ENCODE results near the gene C9orf57.
"Not testable (repeated sequence)": the region's sequence is repeated elsewhere in the genome, so short reads cannot be mapped to it uniquely, and the experiment has no call there.

The C9orf57 gene
- long read RNA-seq, result 0 reads

GRCh38 chr9:72060513-72060912, at the start of gene C9orf57:
C9orf57 (minus strand) TSS chr9:72060613; CDS start chr9:72059331, 1,282 bp downstream.
- Histone ChIP-seq H3K27ac (replicated peaks) (no peak within 1 kb of the TSS), H3K4me3 (replicated peaks; ENCODE audit: insufficient read depth, low read length) (no peak within 1 kb of the TSS), H3K27me3 (ENCODE audit: insufficient read depth, poor library complexity, severe bottlenecking) (no peaks in the 10 kb centered on the region)
- TF ChIP-seq GABPA (IDR thresholded peaks at IDR 0.05; ENCODE audit: low read depth) (no peak), REST (IDR thresholded peaks at IDR 0.05; ENCODE audit: insufficient replicate concordance, low read depth) (no peak), CTCF (IDR thresholded peaks at IDR 0.05; ENCODE audit: insufficient read depth, low read length) (no peak), SPI1 (IDR thresholded peaks at IDR 0.05; ENCODE audit: borderline replicate concordance, low read depth) (no peak), POLR2AphosphoS5 (IDR thresholded peaks at IDR 0.05; ENCODE audit: low read depth) (no peak)
- DNase-seq (ENCODE audit: low read depth in 1 of 2, low spot score in 1 of 2), result no peak

GRCh38 chr9:72102520-72102919, 42.1 kb upstream of the C9orf57 start:
- no peak overlapping the region for H3K4me3 ChIP-seq (replicated peaks; ENCODE audit: insufficient read depth, low read length)
- no peaks in the 10 kb centered on the region for H3K27me3 ChIP-seq (ENCODE audit: insufficient read depth, poor library complexity, severe bottlenecking)
- DNase-seq (ENCODE audit: low read depth in 1 of 2, low spot score in 1 of 2), result no peak
- no peak overlapping the region for H3K27ac ChIP-seq (replicated peaks)
- no peak for TF ChIP-seq REST (IDR thresholded peaks at IDR 0.05; ENCODE audit: insufficient replicate concordance, low read depth)
- TF ChIP-seq CTCF (IDR thresholded peaks at IDR 0.05; ENCODE audit: insufficient read depth, low read length), result no peak
- TF ChIP-seq SPI1 (IDR thresholded peaks at IDR 0.05; ENCODE audit: borderline replicate concordance, low read depth), result no peak
- no peak for TF ChIP-seq GABPA (IDR thresholded peaks at IDR 0.05; ENCODE audit: low read depth)

- not testable (repeated sequence) for DNase-seq (ENCODE audit: low read depth in 1 of 2, low spot score in 1 of 2); H3K27me3 ChIP-seq (ENCODE audit: insufficient read depth, poor library complexity, severe bottlenecking); H3K4me3 ChIP-seq (replicated peaks; ENCODE audit: insufficient read depth, low read length); H3K27ac ChIP-seq (replicated peaks)
These were observed 35.1 kb upstream of the C9orf57 start for GRCh38 chr9:72095520-72095919.

- no peak overlapping the region for H3K27ac ChIP-seq (replicated peaks)
- H3K4me3 ChIP-seq (replicated peaks; ENCODE audit: insufficient read depth, low read length), result no peak overlapping the region
- TF ChIP-seq REST (IDR thresholded peaks at IDR 0.05; ENCODE audit: insufficient replicate concordance, low read depth), result no peak
- TF ChIP-seq CTCF (IDR thresholded peaks at IDR 0.05; ENCODE audit: insufficient read depth, low read length), result no peak
- TF ChIP-seq GABPA (IDR thresholded peaks at IDR 0.05; ENCODE audit: low read depth), result no peak
- TF ChIP-seq SPI1 (IDR thresholded peaks at IDR 0.05; ENCODE audit: borderline replicate concordance, low read depth), result no peak
- TF ChIP-seq POLR2AphosphoS5 (IDR thresholded peaks at IDR 0.05; ENCODE audit: low read depth), result no peak
- DNase-seq (ENCODE audit: low read depth in 1 of 2, low spot score in 1 of 2), result no peak
- H3K27me3 ChIP-seq (ENCODE audit: insufficient read depth, poor library complexity, severe bottlenecking), result no peaks in the 10 kb centered on the region
These were observed 32.4 kb upstream of the C9orf57 start for GRCh38 chr9:72092820-72093219.

Data from HL-60 (cell line).